Hematopoietic multipotent progenitor cell treated with erythropoietin and hydrocortisone succinate and interleukin-3 and kit ligand, for 17 days (in vitro differentiated cells): Measurements from ENCODE around the gene DAAM2.

Source experiments
- DNase-seq: peaks from one replicate; pipeline ENCODE4 v3.0.0-alpha.2; 2015; ENCODE audit warnings: low spot score

Gene DAAM2

DNA sequence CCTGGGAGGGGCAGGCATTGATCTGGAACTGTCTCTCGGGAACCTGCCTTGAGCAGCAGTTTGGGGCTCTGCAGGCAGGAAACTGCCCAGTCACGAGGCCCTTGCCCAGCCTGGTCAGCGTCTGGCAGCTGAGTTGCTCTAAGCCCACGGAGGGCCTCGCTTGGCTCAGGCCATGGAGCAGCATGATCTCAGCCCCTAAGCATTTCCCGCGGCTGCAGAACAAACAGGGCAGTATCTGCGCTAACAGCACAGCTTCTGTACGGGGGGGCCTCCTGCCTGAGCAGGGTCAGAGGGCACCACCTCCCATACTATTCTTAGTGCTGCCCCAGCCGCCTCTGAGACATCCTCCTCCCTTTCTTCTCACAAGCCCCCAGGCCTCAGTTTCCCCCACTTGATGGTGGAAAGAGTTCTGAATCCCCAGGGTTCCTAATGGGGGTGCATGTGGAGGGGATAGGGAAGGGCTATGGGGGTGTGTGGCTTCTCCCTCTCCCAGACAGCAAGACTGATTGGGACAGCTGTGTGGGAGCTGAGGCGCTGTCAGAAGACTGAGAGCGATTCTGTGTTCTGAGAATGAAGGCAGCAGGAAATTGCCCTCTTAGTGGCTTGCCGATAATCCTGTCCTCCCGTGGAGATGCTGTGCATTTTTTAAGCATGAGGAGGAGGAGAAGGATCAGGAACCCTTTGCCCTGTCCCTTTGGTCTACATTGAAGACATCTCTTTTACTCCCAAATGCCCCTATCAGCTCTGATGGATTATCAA lies 95.7 kb downstream of the DAAM2 start:
- no peak for DNase-seq

DNA sequence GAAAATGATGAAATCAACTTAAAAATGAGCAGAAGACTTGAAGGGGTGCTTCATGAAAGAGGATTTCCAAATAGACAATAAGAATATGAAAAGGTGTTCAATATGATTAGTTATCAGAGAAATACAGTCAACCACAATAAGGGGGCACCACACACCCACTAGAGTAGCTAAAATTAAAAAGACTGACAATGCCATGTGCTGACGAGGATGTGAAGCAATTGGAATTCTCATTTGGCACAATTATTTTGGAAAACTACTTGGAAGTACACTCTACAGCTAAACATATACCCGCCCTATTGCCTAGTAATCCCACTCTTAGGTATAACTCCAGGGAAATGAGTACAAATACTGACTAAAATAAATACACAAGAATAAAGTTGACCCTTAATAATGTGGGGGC lies 97.1 kb downstream of the DAAM2 start:
- DNase-seq = no peak

DNA sequence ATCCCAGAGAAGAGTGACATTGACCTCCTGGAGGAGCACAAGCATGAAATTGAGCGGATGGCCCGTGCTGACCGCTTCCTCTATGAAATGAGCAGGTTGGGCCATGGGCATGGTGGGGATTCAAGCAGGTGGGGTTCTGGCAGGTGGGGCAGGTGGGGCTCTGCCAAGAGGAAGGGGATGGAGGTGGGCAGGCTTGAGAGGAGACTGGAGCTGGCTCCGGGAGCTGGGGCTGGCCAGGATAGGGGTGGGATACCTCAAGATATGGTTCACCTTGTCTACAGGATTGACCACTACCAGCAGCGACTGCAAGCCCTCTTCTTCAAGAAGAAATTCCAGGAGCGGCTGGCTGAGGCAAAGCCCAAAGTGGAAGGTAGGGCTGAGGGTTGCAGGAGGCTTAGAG lies 99.2 kb downstream of the DAAM2 start:
- no peak for DNase-seq

DNA sequence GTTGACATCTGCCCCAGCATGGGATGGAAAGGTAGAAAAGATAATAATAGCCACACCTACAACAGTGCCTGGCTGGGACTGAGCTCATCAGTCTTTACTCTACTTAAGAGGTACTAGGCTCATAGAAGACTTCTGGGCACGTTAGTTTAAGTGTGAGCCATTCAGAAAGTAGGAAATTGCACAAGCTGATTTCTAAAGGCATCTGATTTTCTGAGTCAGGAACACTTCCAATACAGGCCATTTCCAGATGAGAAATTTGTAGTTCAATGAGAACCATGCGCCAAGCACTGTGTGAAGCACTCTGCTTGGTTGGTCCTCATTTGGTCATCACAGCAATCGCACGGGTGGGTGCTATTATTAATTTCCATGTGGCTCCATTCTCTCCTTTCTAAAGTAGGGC lies 99.8 kb downstream of the DAAM2 start:
- no peak for DNase-seq

DNA sequence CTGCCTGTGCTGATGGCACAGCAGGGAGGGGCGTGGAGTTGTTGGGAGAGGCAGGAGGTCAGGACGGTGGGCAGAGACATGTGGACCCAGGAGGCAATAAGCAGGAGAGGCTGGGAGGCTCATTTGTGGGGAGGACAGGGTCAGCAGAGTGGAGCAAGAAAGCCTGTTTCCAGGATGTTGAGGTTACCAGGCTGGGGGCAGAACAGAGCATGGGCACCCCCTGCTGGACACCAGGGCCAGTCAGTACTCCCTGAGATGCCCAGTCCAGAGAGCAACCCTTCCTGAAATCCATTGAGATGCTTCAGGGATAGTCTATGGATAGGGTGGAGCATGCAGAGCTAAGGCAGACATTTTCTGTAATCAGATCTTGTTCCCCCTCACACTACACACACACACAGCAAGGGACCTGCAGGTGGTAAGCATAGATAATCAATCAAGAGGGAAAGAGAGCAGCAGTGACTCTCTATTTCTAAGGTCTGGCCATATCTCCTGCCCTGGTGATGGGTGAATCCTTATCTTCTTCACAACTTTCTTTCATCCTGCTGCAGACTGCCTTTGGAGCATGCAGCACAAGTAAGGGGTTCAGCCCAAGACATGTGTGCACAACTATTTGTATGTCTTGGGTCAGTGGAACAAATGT lies 100.4 kb downstream of the DAAM2 start:
- DNase-seq = no peak

DNA sequence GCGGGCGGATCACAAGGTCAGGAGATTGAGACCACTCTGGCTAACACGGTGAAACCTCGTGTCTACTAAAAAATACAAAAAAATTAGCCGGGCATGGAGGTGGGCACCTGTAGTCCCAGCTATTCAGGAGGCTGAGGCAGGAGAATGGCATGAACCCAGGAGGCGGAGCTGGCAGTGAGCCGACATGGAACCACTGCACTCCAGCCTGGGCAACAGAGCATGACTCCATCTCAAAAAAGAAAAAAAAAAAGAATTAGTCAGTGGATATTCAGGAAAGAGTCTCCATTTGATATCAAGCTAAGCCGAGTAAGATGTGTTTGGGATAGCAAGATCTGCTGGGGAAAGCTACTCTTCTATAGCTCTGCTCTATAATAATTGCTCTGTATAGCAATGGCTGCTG lies 101.1 kb downstream of the DAAM2 start:
- DNase-seq = no peak

DNA sequence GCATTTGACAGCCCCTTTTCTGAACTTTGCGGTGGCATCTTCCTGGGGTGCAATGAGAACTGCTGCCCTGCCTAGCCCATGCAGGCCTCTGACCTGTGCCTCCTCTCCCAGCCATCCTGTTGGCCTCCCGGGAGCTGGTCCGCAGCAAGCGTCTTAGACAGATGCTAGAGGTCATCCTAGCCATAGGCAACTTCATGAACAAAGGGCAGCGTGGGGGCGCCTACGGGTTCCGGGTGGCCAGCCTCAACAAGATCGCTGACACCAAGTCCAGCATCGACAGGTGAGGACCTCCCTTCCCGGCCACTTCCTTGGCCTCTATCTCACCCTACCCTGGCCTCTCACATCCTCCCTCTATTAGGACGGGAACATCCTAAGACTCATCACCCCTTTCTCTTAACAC lies 104.5 kb downstream of the DAAM2 start:
- DNase-seq = no peak

DNA sequence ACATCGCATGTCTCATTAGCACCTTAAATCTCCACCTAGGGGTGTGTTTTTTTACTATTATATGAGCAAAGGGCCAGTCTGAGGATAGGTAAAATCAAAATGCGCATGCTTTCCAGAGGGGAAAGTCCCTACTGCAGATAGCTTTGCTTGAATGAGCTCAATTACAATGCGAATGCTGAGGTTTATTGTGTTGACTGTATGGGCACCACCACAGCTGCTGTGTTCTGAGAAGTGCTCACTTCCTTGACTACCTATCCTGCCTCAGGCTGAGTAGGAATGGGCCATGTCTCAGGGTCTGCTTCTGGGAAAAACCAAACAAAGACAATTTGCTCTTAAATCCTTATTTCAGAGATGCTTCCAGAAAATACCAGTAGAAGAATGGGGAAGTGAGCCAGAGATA lies 105.5 kb downstream of the DAAM2 start:
- no peak for DNase-seq

DNA sequence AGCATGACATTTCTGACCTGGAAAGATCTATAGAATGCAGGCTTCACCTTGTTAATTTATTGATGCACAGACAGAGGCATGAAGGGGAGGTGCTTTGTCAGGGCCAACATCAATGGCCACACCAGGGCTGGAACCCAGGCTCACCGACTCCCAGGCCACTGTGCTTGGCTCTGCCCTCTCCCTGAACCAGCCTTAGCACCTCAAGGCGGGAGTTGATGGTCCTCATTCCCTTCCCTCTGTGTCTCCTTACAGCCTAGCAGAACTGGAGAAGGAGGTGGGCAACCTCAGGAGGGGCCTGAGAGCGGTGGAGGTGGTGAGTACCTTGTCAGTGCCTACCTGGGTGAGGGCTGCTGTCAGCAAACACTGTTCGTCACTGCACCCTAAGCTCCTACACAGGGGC lies 106.4 kb downstream of the DAAM2 start:
- no peak for DNase-seq

DNA sequence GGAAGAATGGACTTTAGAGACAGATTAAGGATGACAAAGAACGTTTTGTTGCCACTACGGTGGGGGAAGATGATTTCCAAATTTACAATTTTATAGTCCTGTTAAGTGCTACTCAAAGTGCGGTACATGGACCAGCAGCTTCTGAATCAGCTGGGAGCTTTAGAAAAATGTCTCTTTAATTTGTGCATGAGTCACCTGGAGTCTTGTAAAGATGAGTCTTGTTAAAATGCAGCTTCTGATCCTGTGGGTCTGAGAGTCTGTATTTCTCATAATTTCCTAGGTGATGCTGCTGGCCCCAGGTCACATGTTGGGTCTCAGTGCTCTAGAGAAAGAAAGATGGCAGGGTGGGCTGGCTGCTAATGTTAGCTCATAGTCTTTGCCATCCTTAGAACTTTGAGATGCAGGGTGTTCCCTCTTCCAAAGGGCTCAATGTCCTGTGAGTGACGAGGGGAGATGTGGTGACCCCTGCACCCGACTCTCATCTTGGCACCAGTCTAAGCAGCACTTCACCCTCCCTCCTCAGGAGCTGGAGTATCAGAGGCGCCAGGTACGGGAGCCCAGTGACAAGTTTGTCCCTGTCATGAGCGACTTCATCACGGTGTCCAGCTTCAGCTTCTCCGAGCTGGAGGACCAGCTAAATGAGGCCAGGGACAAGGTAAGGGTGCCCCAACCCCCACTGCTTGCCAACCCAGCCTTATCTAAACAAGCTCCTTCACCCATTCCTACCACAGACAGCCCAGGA lies 107.5 kb downstream of the DAAM2 start:
- DNase-seq = no peak

DNA sequence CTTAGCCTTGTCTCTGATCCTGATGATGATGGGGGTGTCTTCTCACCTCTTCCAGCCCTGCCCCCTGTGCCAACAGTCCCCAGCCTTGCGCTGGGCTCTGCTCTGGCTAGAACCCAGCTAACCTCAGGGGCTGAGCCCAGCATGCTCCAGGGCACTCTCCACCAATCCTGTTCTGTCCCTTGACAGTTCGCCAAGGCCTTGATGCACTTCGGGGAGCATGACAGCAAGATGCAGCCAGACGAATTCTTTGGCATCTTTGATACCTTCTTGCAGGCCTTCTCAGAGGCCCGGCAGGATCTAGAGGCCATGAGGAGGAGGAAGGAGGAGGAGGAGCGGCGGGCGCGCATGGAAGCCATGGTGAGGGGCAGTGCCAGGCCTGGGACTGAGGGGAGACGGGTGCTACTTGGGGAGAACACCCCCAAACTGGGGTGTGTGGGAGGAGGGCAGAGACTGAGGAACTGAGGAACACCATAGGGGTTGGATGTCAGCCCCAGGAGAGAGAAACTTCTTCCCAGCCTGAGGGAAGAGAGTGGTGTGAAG lies 109.0 kb downstream of the DAAM2 start:
- no peak for DNase-seq

DNA sequence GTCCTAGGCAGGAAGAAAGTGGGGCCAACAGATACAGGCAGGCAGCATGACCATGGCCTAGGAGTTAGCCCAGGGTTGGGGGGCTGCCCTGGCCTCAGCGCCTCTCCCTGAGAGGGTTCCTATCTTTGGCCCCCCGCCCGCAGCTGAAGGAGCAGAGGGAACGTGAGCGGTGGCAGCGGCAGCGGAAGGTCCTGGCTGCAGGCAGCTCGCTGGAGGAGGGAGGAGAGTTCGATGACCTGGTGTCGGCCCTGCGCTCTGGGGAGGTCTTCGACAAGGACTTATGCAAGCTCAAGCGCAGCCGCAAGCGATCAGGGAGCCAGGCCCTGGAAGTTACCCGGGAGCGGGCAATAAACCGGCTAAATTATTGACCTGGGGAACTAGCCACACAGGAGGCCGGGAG lies 109.5 kb downstream of the DAAM2 start:
- no peak for DNase-seq

DNA sequence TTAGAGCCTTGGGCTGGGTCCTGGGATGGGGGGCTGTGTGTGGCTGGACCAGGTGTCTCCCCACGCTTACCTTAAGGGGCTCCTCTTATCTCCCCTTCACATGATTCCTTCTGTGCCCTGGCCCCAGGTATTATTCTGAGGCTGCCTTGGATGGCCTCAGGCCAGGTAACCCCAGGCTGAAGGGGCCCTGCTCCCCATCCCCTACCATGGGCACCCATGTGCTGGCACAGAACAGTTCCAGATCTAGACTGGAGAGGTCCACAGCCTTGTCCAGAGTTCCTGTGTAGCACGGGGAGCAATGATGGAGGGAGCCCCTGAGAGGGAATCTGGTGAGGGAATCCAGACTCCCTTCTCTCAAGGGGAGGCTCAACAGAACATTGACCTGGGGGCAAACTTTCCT lies 110.0 kb downstream of the DAAM2 start:
- no peak for DNase-seq

DNA sequence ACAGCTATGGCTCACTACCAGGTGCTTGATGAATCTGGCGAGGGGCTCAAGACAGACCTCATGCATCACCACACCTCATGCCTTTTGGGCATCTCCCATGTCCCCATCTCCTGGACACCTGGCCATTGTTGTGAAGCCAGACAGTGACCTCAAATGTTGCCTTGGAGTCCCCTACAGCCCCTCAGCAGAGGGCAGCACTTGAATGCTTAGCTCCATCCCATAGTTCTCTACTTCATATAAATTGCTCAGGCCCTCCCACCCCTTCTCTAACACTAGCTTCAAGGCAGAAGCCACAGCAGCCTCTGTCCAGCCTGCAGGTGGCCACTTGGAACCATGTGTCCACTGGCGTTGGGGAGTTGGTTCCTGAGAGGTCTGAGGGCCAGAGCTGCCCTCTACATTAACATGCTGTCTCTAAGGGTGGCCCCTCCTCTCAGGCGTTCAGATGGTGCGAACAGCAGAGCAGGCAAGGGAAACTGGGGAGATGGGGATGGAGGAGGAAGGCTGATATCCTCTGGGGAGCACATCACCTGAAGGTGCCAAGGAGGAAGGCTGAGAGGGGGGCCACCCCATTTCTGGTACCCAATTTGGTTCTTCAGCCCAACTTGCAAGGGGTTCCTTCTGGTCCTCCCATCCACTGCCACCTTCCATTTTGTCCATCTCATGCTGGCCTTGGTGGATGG lies 110.8 kb downstream of the DAAM2 start:
- DNase-seq = no peak

DNA sequence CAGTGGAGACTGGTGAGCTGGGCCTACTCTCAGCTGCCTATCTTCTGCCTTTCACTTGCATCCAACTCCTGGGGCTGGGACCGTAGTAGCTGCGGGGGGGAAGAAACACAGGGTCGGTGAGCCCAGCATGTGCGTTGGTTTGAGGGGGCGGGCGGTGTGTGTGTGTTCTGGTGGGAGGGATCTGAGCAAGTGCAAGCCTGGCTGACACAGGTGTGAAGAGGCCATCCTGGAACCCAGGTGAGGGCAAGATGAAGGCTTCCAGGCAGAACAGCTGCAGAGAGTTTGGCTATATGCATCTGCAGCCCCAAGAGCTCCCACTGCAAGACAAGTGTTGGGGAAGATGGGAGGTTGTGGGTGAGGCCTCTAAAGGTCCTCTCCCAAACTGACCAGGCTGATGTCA lies 111.5 kb downstream of the DAAM2 start:
- DNase-seq = no peak

DNA sequence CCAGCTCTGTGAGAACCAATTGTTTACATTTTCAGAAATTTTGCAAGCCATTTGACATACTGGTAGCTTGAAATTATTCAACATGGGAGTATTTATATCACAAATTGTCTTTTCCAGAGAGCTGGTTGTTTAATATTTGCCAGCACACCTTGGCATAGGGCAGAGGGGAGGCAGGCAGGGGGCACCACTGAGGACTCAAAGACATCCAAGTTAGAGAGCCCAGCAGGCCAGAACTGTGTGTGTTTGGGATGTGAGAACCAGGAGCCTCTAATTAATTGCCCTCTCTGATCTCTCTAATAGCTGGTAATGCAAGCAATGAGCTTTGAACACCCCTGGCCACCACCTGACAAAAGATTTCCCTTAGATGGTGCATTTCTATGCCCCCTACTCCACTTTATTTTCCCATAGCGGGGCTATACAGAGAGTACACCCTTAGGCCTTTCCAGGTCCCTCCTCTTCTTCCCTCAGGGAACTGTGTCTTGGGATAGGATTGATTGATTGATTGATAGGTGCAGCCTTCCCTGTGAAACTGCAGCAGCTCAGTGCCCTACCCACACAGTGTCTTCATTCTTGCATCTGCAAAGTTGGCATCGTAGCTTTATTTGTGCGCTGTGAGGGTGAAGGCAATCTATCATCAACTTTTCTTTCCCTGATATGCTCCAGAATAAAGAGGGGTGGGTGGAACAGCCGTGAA lies 112.9 kb downstream of the DAAM2 start:
- no peak for DNase-seq

DNA sequence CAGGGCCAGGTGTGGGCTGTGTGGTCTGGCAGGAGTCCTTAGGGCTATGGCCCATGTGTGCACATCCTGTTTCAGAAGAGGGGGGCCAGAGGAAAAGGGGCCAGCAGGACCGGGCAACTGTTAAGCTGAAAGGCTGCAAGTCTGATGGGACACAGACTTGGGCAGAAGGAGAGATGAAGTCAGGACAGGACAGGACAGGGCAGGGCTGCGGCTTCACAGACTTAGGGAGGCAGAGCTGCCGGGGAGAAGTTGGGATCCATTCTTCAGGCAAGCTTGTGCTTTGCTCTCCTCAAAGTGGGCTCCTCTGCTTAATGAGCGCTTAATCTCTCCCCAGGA lies 113.4 kb downstream of the DAAM2 start:
- DNase-seq = no peak

DNA sequence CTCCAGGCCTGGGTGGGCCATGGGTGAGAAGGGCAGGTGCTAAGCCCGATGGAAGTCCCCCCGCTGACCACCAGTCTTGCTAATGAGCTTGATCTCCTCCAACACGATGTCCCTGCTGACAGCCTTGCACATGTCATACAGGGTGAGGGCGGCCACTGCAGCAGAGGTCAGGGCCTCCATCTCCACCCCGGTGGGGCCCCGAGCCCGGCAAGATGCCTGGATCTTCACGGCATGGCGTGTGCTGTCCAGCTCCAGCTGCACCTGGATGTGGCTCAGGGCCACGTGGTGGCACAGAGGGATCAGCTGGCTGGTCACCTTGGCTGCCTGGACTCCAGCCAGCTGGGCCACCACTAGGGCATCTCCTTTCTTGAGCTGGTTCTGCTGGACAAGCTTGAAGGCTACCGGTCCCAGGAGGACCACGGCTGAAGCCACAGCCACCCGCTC lies 114.2 kb downstream of the DAAM2 start:
- DNase-seq = no peak

DNA sequence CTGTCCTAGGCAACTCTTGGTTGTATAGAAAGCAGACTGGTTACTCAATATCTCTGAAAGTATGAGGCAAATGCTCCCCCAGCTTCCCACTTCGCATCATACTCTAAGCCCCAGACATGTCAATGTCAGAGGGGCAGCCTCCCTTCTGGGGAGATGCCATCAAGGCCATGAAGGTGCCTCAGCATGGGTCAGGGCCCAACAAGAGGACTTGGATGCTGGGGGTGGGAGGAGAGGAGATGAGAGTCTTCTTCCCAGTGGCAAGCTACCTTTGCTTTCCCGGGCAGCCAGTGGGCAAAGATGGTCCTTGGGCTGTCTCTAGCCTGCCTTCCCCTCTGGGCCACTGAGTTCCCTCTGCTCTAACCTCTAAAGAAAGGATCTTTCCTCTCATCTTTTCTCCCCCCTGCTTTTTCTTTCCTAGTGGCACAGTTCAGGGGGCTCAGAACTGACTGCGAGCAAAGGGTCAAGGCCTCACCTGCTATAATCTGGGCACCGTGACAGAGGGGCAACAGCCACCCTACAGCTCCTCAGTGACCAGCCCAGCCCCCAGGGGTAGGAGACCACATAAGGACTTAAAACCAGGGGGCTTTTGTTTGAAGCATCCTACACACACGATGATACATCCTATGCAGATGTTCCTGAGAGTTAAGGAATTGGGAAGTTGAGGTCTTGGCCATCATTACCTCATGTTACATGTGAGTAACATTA lies 115.8 kb downstream of the DAAM2 start:
- no peak for DNase-seq

DNA sequence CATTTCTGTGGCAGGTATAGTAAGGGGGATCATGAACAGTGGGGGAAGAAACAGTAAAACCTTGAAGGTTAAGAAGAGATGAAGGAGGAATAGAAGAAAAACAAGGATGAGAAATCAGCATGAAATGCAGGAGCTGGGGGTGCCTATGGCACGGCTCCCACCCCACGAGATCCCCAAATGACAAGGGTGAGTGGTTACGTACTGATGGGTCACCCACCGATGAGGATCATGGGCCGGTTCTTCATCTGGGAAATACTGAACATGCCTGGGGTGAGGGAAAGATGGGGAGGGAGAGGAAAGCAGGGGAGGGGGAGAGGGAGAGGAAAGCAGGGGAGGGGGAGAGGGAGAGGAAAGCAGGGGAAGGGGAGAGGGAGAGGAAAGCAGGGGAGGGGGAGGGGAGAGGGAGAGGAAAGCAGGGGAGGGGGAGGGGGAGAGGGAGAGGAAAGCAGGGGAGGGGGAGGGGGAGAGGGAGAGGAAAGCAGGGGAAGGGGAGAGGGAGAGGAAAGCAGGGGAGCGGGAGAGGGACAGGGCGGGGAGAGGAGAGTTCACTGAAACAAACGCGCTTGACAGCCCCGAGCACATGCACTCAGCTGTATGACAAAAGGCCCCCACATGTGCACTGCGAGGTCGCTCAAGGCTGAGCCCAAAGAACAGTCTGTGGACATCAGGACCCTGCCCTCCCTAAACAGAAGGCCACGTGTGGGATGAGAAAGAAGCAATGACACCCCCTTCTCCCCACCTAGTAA lies 116.8 kb downstream of the DAAM2 start:
- no peak for DNase-seq

DNA sequence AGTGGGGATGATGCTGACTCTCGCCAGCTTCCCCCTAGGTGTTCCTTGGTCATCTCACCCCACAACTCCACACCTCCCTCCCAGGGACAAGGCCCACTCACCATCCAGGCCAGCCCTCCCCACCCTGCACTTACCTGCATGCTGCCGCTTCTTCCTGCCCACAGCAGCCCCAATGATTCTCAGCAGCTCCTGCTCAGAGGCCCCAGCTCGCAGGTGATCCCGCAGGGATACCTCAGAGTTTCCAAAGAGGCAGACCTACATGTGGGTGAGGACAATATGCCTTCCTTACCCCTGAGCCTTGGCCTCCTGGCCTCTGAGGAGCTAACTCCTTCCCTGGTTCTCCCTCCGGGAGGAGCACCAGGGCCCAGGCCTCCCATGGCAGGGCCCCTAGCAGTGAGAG lies 117.5 kb downstream of the DAAM2 start:
- DNase-seq = no peak
